SKM-1 (cell line): Measurements from ENCODE around the gene KSR1.
"Not testable (repeated sequence)": the region's sequence is repeated elsewhere in the genome, so short reads cannot be mapped to it uniquely, and the experiment has no call there.

Experiments
- DNase-seq: peaks from one replicate; lab custom pipeline; 2025; ENCODE audit not compliant: unreplicated experiment; lab: John Stamatoyannopoulos, UW

KSR1 gene

DNA sequence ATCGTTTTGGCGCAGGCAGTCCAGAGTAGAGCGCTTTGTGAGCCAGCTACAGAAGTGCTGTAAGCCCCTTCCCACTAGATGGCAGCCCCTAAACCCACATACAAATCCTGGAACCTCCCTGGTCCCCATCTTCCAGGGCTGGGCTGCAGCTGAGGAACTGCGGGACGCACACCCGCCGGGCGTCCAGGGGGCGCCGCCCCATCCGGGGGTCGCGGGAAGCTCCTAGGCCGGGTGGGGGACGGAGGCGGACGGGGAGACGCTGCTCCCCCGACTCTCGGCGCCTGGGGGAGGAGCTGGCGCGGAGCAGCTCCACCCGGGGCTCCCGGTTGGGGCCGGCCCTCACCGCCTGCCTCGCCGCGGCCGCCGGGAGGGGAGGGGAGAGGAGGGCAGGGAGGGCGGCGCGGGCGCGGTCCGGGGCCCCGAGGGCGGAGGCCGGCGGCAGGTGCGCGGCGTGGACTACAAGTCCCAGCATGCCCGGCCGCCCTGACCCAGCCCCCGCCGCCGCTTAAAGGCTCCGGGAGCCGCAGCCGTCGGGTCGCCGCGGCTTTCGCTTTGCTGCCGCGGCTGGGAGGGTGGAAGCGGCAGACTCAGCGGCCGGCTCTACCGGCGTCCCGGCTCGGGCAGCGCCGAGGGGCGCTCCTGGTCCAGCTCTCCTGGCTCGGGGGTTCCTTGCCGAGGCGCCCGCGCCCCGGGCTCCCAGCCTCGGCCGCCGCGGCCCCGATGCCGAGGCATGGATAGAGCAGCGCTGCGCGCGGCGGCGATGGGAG, at the start of gene KSR1:
KSR1 (plus strand) TSS at position 535 of the 767 bp plus-strand sequence; CDS start at position 731, 196 bp downstream.
- DNase-seq, result peak; percentile 60

GRCh38 chr17:27407916-27408864, 48.1 kb upstream of the KSR1 start:
- DNase-seq, result no peak

GRCh38 chr17:27408891-27409290, 47.4 kb upstream of the KSR1 start:
- DNase-seq, result no peak

DNA sequence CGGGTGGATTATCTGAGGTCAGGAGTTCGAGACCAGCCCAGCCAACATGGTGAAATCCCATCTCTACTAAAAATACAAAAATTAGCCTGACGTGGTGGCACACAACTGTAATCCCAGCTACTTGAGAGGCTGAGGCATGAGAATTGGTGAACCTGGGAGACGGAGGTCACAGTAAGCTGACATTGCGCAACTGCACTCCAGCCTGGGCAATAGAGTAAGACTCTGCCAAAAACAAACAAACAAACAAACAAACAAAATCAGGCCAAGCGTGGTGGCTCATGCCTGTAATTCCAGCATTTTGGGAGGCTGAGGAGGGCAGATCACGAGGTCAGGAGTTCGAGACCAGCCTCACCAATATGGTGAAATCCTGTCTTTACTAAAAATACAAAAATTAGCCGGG, 44.1 kb upstream of the KSR1 start:
- not testable (repeated sequence) for DNase-seq

DNA sequence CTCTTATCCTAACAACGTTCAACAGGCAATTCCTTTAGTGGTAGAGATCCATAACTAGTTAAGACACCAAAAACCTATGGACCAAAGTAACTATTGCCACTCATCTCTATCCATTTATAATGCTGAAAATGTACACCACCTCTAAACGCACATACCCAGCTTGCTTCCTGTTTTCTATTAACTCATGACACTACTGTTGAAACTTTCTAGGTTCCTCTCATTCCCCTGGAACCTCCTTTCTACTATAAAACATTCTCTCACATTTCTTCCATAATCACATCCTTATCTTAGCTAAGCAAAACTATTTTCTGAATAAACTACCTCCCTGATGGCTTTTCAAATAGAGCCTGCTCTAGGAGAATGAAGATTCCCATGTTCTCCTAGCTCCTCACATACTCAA, 42.9 kb upstream of the KSR1 start:
- DNase-seq, result no peak

DNA sequence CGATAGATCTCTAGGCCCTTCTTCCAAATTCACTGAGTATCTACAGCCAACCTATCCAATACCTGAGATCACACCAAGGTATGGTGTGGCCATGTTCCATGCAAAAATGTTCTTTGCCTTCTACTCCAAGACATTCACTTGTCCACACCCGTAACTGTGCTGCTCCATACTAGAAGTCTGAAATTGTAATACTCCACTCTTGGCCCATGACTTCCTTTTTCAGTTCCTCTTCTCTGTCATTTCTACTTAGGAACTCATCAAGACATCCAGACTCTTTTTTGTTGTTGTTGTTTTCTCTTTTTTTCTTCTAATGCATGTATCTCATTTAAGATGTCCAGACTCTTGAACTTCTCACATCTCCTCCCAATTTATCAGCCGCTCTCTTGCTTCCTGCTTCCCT, 42.5 kb upstream of the KSR1 start:
- DNase-seq, result peak; percentile 68

GRCh38 chr17:27414271-27414670, 42.0 kb upstream of the KSR1 start:
- DNase-seq, result no peak

GRCh38 chr17:27414694-27415093, 41.6 kb upstream of the KSR1 start:
- DNase-seq, result no peak

GRCh38 chr17:27415120-27415795, 41.0 kb upstream of the KSR1 start:
- DNase-seq, result no peak

DNA sequence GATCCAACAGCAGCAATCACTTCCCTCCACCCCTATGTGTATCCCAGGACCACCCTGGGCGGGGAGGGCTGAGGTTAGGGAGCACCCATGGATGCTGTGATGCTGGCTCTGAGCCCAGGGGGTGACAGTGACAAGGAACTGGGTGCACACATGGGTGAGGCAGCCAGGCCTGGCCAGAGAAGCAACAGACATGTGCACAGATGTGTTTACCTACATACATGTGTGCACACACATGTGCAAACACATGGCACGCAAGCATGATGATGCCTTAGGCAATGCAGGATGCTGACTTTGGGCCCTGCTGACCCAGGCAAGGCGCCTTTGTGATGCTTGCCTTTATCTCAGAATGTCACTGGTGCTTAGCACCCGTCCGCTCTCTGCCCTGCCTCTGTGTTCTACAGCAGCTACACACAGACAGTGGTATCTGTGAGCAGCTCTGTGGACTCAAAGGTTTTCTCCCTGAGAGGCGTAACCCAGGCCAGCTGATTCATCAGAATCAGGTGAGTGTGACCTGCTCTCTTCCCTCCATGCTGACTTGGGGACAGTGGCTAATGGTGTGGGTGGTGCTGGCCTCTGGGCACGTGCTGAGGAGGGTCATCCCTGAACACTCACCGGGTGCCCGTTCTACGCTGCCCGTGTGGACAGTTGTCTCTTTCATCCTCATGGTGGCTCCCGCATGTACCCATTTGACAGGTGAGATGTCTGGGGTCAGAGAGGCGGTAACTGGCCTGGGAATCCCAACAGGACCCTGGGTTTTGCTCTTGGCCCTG, 38.5 kb upstream of the KSR1 start:
- no peak for DNase-seq

- DNase-seq, result no peak
Measured at GRCh38 chr17:27418366-27418615, 38.0 kb upstream of the KSR1 start.

- DNase-seq, result no peak
Measured at GRCh38 chr17:27419156-27419555, 37.1 kb upstream of the KSR1 start.

DNA sequence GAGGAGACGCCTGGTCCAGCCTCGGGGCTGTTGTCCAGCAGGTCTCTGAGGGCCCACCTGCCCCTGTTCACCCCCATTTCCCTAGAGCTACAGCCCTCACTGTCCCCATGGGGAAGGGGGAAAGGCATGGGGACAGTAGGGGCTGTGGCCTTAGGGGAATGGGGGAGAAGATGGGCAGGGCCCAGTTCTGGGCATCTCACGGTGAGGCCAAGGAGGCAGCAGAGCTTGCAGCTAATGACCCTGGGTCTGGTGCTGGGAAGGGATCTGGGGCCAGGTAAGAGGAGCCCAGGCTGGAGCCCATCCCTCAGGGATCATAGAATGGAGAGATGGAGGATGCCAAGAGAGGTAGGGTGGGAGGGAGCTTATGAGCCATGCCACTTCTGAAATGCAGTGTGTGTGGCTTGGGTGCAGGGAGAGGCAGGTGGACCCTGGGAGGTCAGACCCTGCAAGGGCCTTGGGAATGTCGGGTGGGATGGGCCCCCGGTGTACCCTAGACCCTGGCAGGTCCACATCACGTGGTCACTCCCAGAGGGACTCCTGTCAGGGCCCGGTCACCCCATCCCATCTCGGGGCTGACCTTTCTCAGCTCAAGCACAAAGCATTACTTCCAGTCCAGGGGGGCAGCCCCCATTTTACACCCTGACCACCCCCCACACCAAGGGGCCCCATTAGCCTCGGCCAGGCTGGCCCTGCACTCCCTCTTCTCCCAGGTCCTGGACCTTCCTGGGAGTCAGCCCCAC, 35.9 kb upstream of the KSR1 start:
- no peak for DNase-seq

- DNase-seq, result no peak
Measured at GRCh38 chr17:27421111-27421510, 35.1 kb upstream of the KSR1 start.

DNA sequence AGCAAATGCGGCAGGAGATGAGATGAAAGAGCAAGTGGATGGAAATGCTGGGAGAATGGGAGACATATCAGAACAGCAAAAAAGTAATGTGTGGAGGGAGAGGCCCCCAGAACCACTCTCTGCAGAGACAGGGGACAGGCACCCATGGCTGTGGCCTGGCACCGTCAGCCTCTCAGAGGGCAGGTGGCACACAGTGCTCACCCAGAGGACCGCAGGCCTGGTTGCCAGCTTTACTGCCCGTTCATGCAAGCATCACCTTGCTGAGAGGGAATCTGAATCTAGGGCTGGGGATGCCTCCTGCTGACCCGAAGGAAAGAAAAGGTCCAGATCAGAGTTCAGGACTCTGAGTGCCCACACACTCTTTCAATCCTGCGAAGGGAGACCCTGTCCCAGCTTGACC, 34.6 kb upstream of the KSR1 start:
- not testable (repeated sequence) for DNase-seq

- no peak for DNase-seq
Measured at GRCh38 chr17:27422601-27423000, 33.6 kb upstream of the KSR1 start.

- no peak for DNase-seq
Measured at GRCh38 chr17:27423651-27424050, 32.6 kb upstream of the KSR1 start.

GRCh38 chr17:27424516-27424915, 31.7 kb upstream of the KSR1 start:
- DNase-seq, result no peak

DNA sequence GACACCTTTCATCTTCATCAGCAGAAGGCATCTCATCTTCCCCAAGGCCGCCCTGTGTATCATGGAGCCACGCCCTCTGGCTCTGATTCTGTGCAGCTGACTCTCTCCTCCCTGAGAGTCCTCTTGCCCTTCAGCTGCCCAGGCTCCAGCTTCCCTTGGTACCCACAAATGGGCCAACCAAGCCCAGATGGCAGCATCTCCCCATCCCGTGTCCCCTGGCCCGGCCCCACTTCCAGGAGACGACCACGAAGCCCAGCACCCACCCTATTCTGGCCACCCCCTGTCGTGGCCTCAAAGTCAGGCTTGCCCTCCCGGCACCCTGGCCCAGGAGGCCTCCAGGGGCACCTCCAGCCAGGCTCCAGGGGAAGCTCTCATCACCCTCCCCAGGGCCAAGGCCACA, 31.3 kb upstream of the KSR1 start:
- DNase-seq, result no peak

- DNase-seq, result not testable (repeated sequence)
Measured at GRCh38 chr17:27425571-27425970, 30.7 kb upstream of the KSR1 start.
